Left lung (tissue), 10 donors: ENCODE results near the gene SORCS3. TPM values are rescaled to one million over a fixed set of nuclear protein-coding genes. Genes with fewer than 3 reads are reported as not detected.

ENCODE experiments used
- ATAC-seq: fragments of 200-7000 bp; cut with Tn5 transposase; one replicate; pipeline ENCODE4 v1.9.1; 2020; ENCODE audit warnings: moderate library complexity
- DNase-seq, 4 donors: peaks; one replicate each; pipeline ENCODE4 v3.0.0-alpha.2; 2013 to 2020
- H3K27ac ChIP-seq, 2 donors: fragments of 200-600 bp; sonication (generic) in 1 of 2; one replicate each; pipeline versions ENCODE4 v1.5.0 to v1.8.0; 2020 to 2021
- H3K27me3 ChIP-seq, 2 donors: fragments of 200-600 bp; sonication (generic) in 1 of 2; one replicate each; pipeline versions ENCODE4 v1.5.0 to v1.8.0; 2020 to 2021
- H3K36me3 ChIP-seq, 2 donors: fragments of 200-600 bp; sonication (generic) in 1 of 2; one replicate each; pipeline versions ENCODE4 v1.5.0 to v1.8.0; 2020 to 2021
- H3K4me1 ChIP-seq, 2 donors: fragments of 200-600 bp; one replicate each; pipeline ENCODE4 v1.8.0; 2021
- H3K4me3 ChIP-seq, 2 donors: fragments of 200-600 bp; sonication (generic) in 1 of 2; one replicate each; pipeline versions ENCODE4 v1.5.0 to v1.8.0; 2020 to 2021; ENCODE audit warnings: mild to moderate bottlenecking in 1 of 2
- H3K9me3 ChIP-seq, 2 donors: fragments of 200-600 bp; sonication (generic) in 1 of 2; one replicate each; pipeline versions ENCODE4 v1.5.0 to v1.8.0; 2020 to 2021
- CTCF ChIP-seq, 2 donors: fragments of 200-600 bp; sonication (generic) in 1 of 2; IDR thresholded peaks; one replicate each; pipeline versions ENCODE4 v1.5.0 to v1.8.0; 2021; ENCODE audit warnings: antibody characterized with exemption in 2 of 2
- intact Hi-C, 2 donors: fragments of 100-400 bp; cut with DNase I; formaldehyde crosslinking; loops; one replicate each; pipeline versions ENCODE4 v1.11.2 to v1.14.2; 2022
- polyA plus RNA-seq, 6 donors: library from polyadenylated mRNA; unstranded; fragments of 120-200 nt; gene quantifications; one replicate each; pipeline ENCODE4 v1.2.1, GENCODE V29; 2013; ENCODE audit not compliant: insufficient read length in 6 of 6
- total RNA-seq, 2 donors: library from RNA; stranded (reverse); fragmentation: NEBNext Ultra II Directional; extraction: Animal tissue kit (Norgen Biotek cat#: 25700); gene quantifications; one replicate each; pipeline ENCODE4 v1.2.1, GENCODE V29; 2021
- donor health status: DM: no; HTN: yes; CAD: no.
- donor health status: DM: no; HTN: no; CAD: no.

SORCS3 gene
- total and polyA plus RNA-seq, 8 donors: 0.05 to 0.24 (median 0.06) TPM; not detected in 2

- H3K27ac ChIP-seq: no peak overlapping the region
- ATAC-seq: no peak
- H3K9me3 ChIP-seq: no peaks in the 10 kb centered on the region
- H3K4me3 ChIP-seq: no peak overlapping the region
- no peaks in the 10 kb centered on the region for H3K36me3 ChIP-seq
- intact Hi-C loops: no loop called here
- no peak for DNase-seq
- no peaks in the 10 kb centered on the region for H3K27me3 ChIP-seq
- no peaks in the 10 kb centered on the region for H3K4me1 ChIP-seq
- no peak for TF ChIP-seq CTCF (IDR thresholded peaks at IDR 0.05)
Measured at GRCh38 chr10:104780946-104781595, 140.0 kb downstream of the SORCS3 start.

- intact Hi-C loops: no loop called here
- Histone ChIP-seq H3K27ac (no peak overlapping the region), H3K36me3 (no peaks in the 10 kb centered on the region), H3K9me3 (no peaks in the 10 kb centered on the region), H3K4me1 (no peaks in the 10 kb centered on the region), H3K27me3 (no peaks in the 10 kb centered on the region), H3K4me3 (no peak overlapping the region)
- DNase-seq: peak in 1 of 4 donors; percentile 28
- no peak for ATAC-seq
- TF ChIP-seq CTCF (IDR thresholded peaks at IDR 0.05): no peak
Measured at GRCh38 chr10:104784452-104784851, 143.4 kb downstream of the SORCS3 start.

- Histone ChIP-seq H3K27ac (no peak overlapping the region), H3K9me3 (no peaks in the 10 kb centered on the region), H3K4me3 (no peak overlapping the region), H3K36me3 (no peaks in the 10 kb centered on the region), H3K27me3 (no peaks in the 10 kb centered on the region), H3K4me1 (no peaks in the 10 kb centered on the region)
- ATAC-seq: no peak
- DNase-seq: no peak
- intact Hi-C loops: no loop called here
- no peak for TF ChIP-seq CTCF (IDR thresholded peaks at IDR 0.05)
Measured at GRCh38 chr10:104791471-104791870, 150.4 kb downstream of the SORCS3 start.

- intact Hi-C loops: no loop called here
- H3K4me1 ChIP-seq: no peaks in the 10 kb centered on the region
- H3K27ac ChIP-seq: no peak overlapping the region
- H3K9me3 ChIP-seq: no peaks in the 10 kb centered on the region
- no peak overlapping the region for H3K4me3 ChIP-seq
- H3K27me3 ChIP-seq: no peaks in the 10 kb centered on the region
- no peaks in the 10 kb centered on the region for H3K36me3 ChIP-seq
- DNase-seq (no peak), ATAC-seq (no peak)
- no peak for TF ChIP-seq CTCF (IDR thresholded peaks at IDR 0.05)
Measured at GRCh38 chr10:104795411-104795810, 154.3 kb downstream of the SORCS3 start.

- Histone ChIP-seq H3K4me3 (no peak overlapping the region), H3K27me3 (no peaks in the 10 kb centered on the region), H3K27ac (no peak overlapping the region), H3K36me3 (no peaks in the 10 kb centered on the region), H3K9me3 (no peaks in the 10 kb centered on the region), H3K4me1 (no peaks in the 10 kb centered on the region)
- ATAC-seq (no peak), DNase-seq (no peak)
- TF ChIP-seq CTCF (IDR thresholded peaks at IDR 0.05): no peak
- intact Hi-C loops: no loop called here
Measured at GRCh38 chr10:104796823-104797222, 155.7 kb downstream of the SORCS3 start.
